ENCODE data around the gene UQCC2.

Gene UQCC2

DNA sequence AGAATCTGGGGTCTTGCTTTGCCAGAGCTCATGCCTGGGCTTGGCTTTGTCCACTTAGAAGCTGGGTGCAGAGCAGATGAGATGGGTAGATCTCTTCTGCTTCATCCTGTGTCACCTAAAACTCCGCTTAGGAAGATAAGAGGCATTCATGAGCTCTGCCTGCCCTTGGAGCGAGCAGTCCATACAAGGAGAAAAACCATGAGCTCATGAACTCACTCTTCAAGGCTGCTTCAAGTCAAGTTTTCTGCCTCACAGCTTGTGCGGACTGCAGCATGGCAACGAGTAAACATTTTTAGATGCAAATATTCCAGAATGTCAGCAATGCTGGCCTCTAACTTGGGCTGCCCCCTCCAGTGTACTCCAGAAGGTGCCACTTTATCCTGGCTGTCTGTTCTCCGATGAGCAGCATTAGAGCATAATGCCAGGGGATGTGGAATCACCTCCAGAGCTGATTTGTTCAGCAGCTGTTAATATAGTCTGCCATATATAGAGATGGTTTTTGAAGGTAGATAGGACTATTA is 10.7 kb upstream of the UQCC2 start:
- peaks cover 10% of the 10 kb centered on the region for H3K4me1 ChIP-seq (ENCODE audit: control insufficient read depth, insufficient read depth, low read length)
- no peak overlapping the region for H3K4me3 ChIP-seq (ENCODE audit: low read length)
- H3K36me3 ChIP-seq (ENCODE audit: insufficient read depth, low read length): peaks cover 16% of the 10 kb centered on the region
- H3K4me2 ChIP-seq (ENCODE audit: low read length): no peak overlapping the region
- no peaks in the 10 kb centered on the region for H3K27me3 ChIP-seq (ENCODE audit: control insufficient read depth, insufficient read depth, low read length)
- H3K9me3 ChIP-seq (replicated peaks; ENCODE audit: low read length): no peaks in the 10 kb centered on the region
- H3K9ac ChIP-seq (ENCODE audit: low read depth, low read length): no peak overlapping the region

DNA sequence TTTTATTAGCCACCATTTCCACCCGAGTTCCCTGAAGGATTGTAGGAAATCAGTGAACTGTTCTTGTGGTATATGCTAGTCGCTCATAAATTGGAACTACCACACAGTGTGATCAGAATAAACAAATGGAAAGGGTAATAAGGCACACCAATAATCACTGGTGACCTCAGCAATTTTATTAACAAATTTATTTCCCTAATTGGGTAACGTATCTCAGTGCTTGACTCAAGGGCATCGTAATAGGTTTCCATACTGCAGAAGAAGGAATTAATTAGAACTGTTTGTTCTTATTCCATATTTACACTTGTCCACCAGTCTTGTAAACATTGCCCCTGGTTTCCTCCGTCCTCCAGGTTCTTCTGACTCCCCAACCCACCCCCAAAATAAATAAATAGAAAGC is 10.0 kb upstream of the UQCC2 start:
- peaks cover 12% of the 10 kb centered on the region for H3K36me3 ChIP-seq (ENCODE audit: insufficient read depth, low read length)
- no peaks in the 10 kb centered on the region for H3K27me3 ChIP-seq (ENCODE audit: control insufficient read depth, insufficient read depth, low read length)
- H3K4me3 ChIP-seq (ENCODE audit: low read length): no peak overlapping the region
- H3K4me2 ChIP-seq (ENCODE audit: low read length): no peak overlapping the region
- H3K4me1 ChIP-seq (ENCODE audit: control insufficient read depth, insufficient read depth, low read length): peaks cover 10% of the 10 kb centered on the region
- H3K9ac ChIP-seq (ENCODE audit: low read depth, low read length): no peak overlapping the region
- H3K9me3 ChIP-seq (replicated peaks; ENCODE audit: low read length): no peaks in the 10 kb centered on the region

DNA sequence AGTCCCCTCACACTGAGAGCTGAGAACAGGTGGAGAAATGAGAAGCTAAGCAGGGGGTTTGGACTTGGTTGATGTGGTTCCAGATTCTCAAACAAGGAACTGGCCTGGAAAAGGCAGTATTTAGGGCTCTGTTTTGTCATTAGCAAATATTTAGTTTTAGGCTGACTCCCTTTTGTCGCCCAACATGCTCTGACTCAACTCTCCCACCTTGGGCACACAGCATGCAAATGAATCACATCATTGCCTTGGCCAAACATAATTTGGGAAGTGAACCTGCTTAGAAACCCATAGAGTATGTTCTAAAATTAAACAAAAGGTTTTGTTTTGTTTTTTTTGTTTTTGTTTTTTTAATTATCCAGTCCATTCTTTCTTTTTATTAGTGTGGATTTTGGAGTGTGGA is 9.5 kb upstream of the UQCC2 start:
- Histone ChIP-seq H3K4me2 (ENCODE audit: low read length) (no peak overlapping the region), H3K4me3 (ENCODE audit: low read length) (no peak overlapping the region), H3K9ac (ENCODE audit: low read depth, low read length) (no peak overlapping the region)

DNA sequence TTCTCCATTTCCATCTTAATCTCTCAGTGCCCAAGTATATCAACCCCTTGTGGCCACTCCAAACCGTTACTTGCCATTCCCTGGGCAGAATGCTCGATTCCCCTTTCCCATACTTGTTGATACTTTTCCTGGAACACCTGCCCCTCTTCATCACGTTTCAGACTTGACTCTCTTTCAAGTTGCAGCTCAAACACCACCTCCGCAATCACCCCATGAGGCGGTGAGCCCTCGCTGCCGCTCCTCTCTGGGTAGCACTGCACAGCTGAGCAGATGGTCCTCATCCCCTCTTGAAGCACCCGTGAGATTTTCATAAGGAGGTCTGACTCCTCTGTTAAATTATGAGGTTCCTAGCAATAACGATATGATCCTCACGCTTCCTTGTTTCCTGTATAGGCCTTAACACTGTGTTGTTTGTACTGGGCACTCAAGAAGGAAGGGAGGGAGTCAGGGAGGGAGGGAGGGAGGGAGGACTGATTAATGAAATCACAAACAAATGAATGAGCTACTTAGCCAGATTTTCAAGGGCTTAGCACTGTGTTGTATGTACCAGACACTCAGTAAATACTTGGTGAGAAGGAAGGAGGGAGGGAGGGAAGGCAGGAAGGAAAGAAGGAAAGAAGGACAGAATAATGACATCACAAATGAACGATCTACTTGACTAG is 8.0 kb upstream of the UQCC2 start:
- Histone ChIP-seq H3K4me1 (ENCODE audit: control insufficient read depth, insufficient read depth, low read length) (peaks cover 10% of the 10 kb centered on the region), H3K9ac (ENCODE audit: low read depth, low read length) (no peak overlapping the region), H3K4me2 (ENCODE audit: low read length) (no peak overlapping the region), H3K4me3 (ENCODE audit: low read length) (no peak overlapping the region), H3K36me3 (ENCODE audit: insufficient read depth, low read length) (peaks cover 10% of the 10 kb centered on the region), H3K27me3 (ENCODE audit: control insufficient read depth, insufficient read depth, low read length) (no peaks in the 10 kb centered on the region), H3K9me3 (replicated peaks; ENCODE audit: low read length) (no peaks in the 10 kb centered on the region)

More for the DNA sequence above, 9.5 kb upstream of the UQCC2 start:
- Histone ChIP-seq H3K4me1 (ENCODE audit: control insufficient read depth, insufficient read depth, low read length) (peaks cover 10% of the 10 kb centered on the region), H3K27me3 (ENCODE audit: control insufficient read depth, insufficient read depth, low read length) (no peaks in the 10 kb centered on the region), H3K9me3 (replicated peaks; ENCODE audit: low read length) (no peaks in the 10 kb centered on the region), H3K36me3 (ENCODE audit: insufficient read depth, low read length) (peaks cover 12% of the 10 kb centered on the region)

DNA sequence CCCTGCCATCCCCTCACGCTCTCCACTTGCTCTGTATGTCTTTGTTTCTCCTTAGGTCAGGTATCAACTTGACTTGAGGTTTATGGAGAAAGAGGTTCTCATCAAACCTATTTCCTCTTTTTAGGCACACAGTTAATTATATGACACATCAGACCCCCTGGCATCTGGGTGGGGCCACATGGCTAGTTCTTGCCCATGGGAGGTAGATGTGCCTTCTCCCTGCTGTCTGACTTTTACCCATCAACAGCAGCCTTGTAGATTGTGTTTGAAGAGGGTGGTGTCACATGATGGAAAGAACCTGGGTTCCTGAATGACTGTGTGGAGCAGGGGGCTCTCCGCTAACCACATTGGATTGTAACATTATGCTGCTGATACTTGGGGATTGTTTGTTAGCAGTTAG is 7.2 kb upstream of the UQCC2 start:
- H3K36me3 ChIP-seq (ENCODE audit: insufficient read depth, low read length): peaks cover 9% of the 10 kb centered on the region
- peaks cover 10% of the 10 kb centered on the region for H3K4me1 ChIP-seq (ENCODE audit: control insufficient read depth, insufficient read depth, low read length)
- H3K4me3 ChIP-seq (ENCODE audit: low read length): no peak overlapping the region
- H3K9me3 ChIP-seq (replicated peaks; ENCODE audit: low read length): no peaks in the 10 kb centered on the region
- no peaks in the 10 kb centered on the region for H3K27me3 ChIP-seq (ENCODE audit: control insufficient read depth, insufficient read depth, low read length)
- H3K4me2 ChIP-seq (ENCODE audit: low read length): no peak overlapping the region
- H3K9ac ChIP-seq (ENCODE audit: low read depth, low read length): no peak overlapping the region

DNA sequence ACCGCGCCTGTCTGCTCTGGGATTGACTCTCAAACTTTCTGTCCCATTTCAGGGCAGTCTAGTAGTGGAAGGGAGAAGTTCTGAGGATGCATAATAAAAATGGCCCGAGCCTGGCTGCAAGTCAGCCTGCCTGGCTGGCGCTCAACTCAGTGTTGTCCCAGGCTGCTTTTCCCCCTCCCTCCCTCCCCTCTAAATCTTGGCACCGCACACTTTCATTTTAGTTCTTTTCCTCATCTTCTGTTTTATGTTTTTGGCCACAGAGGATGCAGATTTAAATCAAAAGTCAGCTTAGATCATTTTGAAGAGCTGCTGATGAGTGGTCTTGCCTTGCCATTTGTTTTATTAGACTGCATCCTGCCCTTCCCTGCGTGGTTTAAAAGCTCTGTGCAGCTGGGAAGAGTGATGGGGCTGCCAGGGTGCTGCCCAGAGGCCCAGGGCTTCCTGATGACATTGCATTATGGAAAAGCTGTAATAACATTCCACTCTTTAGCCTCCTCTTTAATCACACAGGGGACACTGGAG is 6.5 kb upstream of the UQCC2 start:
- no peak overlapping the region for H3K9ac ChIP-seq (ENCODE audit: low read depth, low read length)
- no peak overlapping the region for H3K4me3 ChIP-seq (ENCODE audit: low read length)
- no peak overlapping the region for H3K4me2 ChIP-seq (ENCODE audit: low read length)
- peaks cover 10% of the 10 kb centered on the region for H3K4me1 ChIP-seq (ENCODE audit: control insufficient read depth, insufficient read depth, low read length)
- no peaks in the 10 kb centered on the region for H3K27me3 ChIP-seq (ENCODE audit: control insufficient read depth, insufficient read depth, low read length)
- H3K36me3 ChIP-seq (ENCODE audit: insufficient read depth, low read length): peaks cover 9% of the 10 kb centered on the region
- no peaks in the 10 kb centered on the region for H3K9me3 ChIP-seq (replicated peaks; ENCODE audit: low read length)

DNA sequence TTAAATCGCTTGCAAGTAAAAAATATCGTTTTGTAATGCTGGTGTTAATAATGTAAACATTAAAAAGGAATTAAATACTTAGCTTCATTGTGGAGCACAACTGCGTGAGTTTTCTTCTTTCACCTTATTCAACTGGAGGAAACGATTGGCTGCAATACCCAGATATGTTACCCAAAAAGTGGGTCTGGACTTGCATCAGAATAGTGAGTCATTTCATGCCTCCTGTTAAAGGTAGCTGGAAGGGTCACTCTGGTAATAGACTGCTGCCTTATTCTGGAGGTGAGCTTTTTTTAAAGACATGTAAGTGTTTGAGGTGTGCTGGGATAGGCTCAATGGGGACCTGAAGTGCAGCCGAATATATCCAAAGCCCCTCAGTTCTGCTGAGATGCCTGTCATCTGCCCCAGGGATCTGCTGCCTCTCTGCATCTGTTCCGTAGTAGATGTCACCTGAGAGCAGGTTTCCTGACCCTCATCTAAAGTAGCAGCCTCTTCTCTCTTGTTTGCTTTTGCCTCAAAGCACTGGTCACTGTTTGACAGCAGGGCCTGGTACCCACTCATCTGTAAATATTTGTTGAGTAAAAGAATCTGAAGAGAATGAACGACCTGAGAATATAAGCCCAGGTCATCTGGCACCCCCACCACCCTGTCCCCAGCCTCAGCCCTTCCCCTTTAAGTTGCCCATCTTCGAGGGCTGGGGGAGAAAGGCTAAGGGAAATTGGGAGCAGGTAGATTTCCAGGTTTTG is 5.6 kb upstream of the UQCC2 start:
- H3K9me3 ChIP-seq (replicated peaks; ENCODE audit: low read length): no peaks in the 10 kb centered on the region

DNA sequence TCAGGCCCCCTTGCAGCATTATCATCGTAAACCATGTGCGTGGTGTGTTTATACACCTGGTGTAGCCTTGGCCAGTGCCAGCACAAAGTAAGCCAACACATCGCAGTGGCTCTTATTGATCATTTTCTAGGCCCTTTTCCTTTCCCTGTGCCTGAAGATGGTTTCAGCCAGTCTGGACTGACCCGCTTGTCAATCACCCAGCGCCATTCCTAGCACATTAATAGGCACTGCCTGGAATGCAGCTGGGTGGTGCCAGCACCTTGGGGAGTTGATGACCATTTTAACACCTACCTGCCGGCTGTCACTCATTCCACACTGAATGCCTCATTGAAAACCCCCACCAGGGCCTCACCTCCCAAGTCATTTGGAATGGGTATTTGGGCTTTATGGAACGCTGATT is 4.9 kb upstream of the UQCC2 start:
- Histone ChIP-seq H3K4me2 (ENCODE audit: low read length) (no peak overlapping the region), H3K9me3 (replicated peaks; ENCODE audit: low read length) (no peaks in the 10 kb centered on the region), H3K36me3 (ENCODE audit: insufficient read depth, low read length) (no peaks in the 10 kb centered on the region), H3K27me3 (ENCODE audit: control insufficient read depth, insufficient read depth, low read length) (no peaks in the 10 kb centered on the region), H3K9ac (ENCODE audit: low read depth, low read length) (no peak overlapping the region), H3K4me3 (ENCODE audit: low read length) (no peak overlapping the region), H3K4me1 (ENCODE audit: control insufficient read depth, insufficient read depth, low read length) (peaks cover 14% of the 10 kb centered on the region)

More for the DNA sequence above, 5.6 kb upstream of the UQCC2 start:
- Histone ChIP-seq H3K4me3 (ENCODE audit: low read length) (no peak overlapping the region), H3K27me3 (ENCODE audit: control insufficient read depth, insufficient read depth, low read length) (no peaks in the 10 kb centered on the region), H3K4me2 (ENCODE audit: low read length) (no peak overlapping the region), H3K9ac (ENCODE audit: low read depth, low read length) (no peak overlapping the region), H3K4me1 (ENCODE audit: control insufficient read depth, insufficient read depth, low read length) (peaks cover 10% of the 10 kb centered on the region), H3K36me3 (ENCODE audit: insufficient read depth, low read length) (peaks cover 2% of the 10 kb centered on the region)

DNA sequence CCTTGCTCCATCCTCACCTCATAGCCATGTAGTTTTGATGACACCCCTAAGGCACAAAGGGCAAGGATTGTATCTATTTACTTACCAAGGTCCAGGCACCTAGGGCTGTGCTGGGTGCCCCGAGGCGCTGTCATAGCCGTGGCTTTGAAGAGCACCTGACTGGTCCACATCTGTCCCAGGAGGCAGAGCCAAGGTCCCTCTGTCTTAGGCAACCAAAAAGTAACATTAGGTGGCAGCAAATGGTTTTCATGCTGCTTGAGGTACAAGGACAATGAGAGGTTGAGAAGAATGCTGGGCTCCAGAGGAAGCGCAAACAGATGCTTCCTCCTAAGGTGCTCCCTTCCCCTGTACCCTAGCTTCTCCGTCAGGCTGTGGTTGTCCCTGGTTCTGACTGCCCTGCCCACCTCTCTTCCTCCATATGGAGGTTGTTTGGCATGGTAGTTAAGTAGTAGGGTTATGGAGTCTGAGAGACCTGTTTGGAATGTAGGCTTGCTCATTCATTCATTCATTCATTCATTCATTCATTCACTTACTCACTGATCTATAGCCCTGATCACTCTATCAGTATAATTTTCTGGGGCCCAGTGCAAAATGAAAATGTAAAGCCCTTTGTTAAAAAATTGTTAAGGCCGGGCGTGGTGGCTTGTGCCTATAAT is 3.0 kb upstream of the UQCC2 start:
- H3K9me3 ChIP-seq (replicated peaks; ENCODE audit: low read length): no peaks in the 10 kb centered on the region
- peaks cover 3% of the 10 kb centered on the region for H3K36me3 ChIP-seq (ENCODE audit: insufficient read depth, low read length)
- H3K27me3 ChIP-seq (ENCODE audit: control insufficient read depth, insufficient read depth, low read length): no peaks in the 10 kb centered on the region
- H3K4me3 ChIP-seq (ENCODE audit: low read length): no peak overlapping the region
- H3K9ac ChIP-seq (ENCODE audit: low read depth, low read length): no peak overlapping the region
- H3K4me2 ChIP-seq (ENCODE audit: low read length): no peak overlapping the region
- H3K4me1 ChIP-seq (ENCODE audit: control insufficient read depth, insufficient read depth, low read length): peaks cover 26% of the 10 kb centered on the region

DNA sequence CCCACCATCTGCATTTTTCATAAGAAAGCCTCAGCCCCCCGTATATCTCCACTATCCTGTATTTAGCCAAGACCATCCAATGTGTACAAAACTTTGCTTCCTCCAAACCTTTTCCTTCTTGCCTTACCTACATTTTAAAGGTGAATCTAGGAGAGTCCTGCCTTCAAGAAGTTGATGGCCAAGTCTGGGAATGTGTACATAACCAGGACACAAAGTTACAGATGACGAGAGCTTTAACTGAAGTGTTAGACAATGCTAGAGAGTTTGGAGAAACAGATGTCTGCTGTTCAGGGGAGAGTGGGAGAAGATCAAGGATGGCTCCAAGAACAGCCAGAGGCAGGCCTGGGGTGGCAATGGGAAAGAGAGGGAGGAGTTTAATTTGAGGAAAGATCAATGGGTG is 2.3 kb upstream of the UQCC2 start:
- Histone ChIP-seq H3K4me1 (ENCODE audit: control insufficient read depth, insufficient read depth, low read length) (peaks cover 26% of the 10 kb centered on the region), H3K9ac (ENCODE audit: low read depth, low read length) (no peak overlapping the region), H3K36me3 (ENCODE audit: insufficient read depth, low read length) (peaks cover 10% of the 10 kb centered on the region), H3K4me3 (ENCODE audit: low read length) (no peak overlapping the region), H3K4me2 (ENCODE audit: low read length) (no peak overlapping the region), H3K27me3 (ENCODE audit: control insufficient read depth, insufficient read depth, low read length) (no peaks in the 10 kb centered on the region), H3K9me3 (replicated peaks; ENCODE audit: low read length) (no peaks in the 10 kb centered on the region)

DNA sequence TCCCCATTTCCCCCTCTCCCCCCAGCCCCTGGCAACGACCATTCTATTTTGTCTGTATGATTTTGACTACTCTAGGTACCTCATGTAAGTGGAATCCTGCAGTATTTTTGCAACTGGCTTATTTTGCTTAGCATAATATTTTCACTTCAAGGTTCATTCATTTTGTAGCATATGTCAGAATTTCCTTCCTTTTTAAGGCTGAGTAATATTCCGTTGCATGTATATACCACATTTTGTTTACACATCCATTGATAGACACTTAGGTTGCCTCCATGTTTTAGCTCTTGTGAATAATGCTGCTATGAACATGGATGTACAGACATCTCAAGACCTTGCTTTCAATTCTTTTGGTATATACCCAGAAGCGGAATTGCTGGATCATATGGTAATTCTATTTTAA is 1.4 kb upstream of the UQCC2 start:
- H3K9me3 ChIP-seq (replicated peaks; ENCODE audit: low read length): no peaks in the 10 kb centered on the region
- H3K4me2 ChIP-seq (ENCODE audit: low read length): no peak overlapping the region
- H3K9ac ChIP-seq (ENCODE audit: low read depth, low read length): no peak overlapping the region
- H3K4me3 ChIP-seq (ENCODE audit: low read length): no peak overlapping the region
- H3K4me1 ChIP-seq (ENCODE audit: control insufficient read depth, insufficient read depth, low read length): peaks cover 18% of the 10 kb centered on the region
- H3K36me3 ChIP-seq (ENCODE audit: insufficient read depth, low read length): peaks cover 19% of the 10 kb centered on the region
- no peaks in the 10 kb centered on the region for H3K27me3 ChIP-seq (ENCODE audit: control insufficient read depth, insufficient read depth, low read length)

Data from skeletal muscle satellite cell (primary cell).